Subcutaneous abdominal adipose tissue (tissue), 5 donors: ENCODE data around the gene OOSP4A.

Experiments used
- H3K27ac ChIP-seq: one replicate; pipeline ENCODE4 v1.7.0; 2013; ENCODE audit warnings: low read depth, mild to moderate bottlenecking, inconsistent platforms, low read length, moderate library complexity
- H3K27me3 ChIP-seq, 5 donors: one replicate each; pipeline ENCODE4 v1.7.0; 2013; ENCODE audit warnings: low read length in 5 of 5, inconsistent platforms in 1 of 5; ENCODE audit not compliant: control insufficient read depth in 5 of 5, insufficient read depth in 4 of 5
- H3K36me3 ChIP-seq, 5 donors: one replicate each; pipeline ENCODE4 v1.7.0; 2013; ENCODE audit warnings: low read length in 5 of 5; ENCODE audit not compliant: control insufficient read depth in 5 of 5, insufficient read depth in 5 of 5
- H3K4me1 ChIP-seq, 5 donors: one replicate each; pipeline ENCODE4 v1.7.0; 2013; ENCODE audit warnings: low read length in 5 of 5, mild to moderate bottlenecking in 3 of 5, moderate library complexity in 1 of 5; ENCODE audit not compliant: control insufficient read depth in 5 of 5, insufficient read depth in 5 of 5
- H3K4me3 ChIP-seq, 5 donors: one replicate each; pipeline ENCODE4 v1.7.0; 2013; ENCODE audit warnings: low read length in 5 of 5, low read depth in 1 of 5
- H3K9ac ChIP-seq, 5 donors: one replicate each; pipeline ENCODE4 v1.7.0; 2013; ENCODE audit warnings: low read length in 5 of 5, mild to moderate bottlenecking in 4 of 5, moderate library complexity in 3 of 5
- H3K9me3 ChIP-seq, 5 donors: one replicate each; pipeline ENCODE4 v1.7.0; 2013; ENCODE audit warnings: low read length in 5 of 5; ENCODE audit not compliant: control insufficient read depth in 5 of 5
- donor health status: healthy.
- donor health status: healthy.
- donor health status: healthy.
- donor health status: healthy.
- donor health status: healthy.

Gene OOSP4A

GRCh38 chr11:59963733-59964132, at the start of gene OOSP4A:
TSS of gene OOSP4A (plus strand) at chr11:59964033. CDS start at chr11:59964033, 0 bp downstream.
- no peaks in the 10 kb centered on the region for H3K27me3 ChIP-seq
- H3K36me3 ChIP-seq: no peaks in the 10 kb centered on the region
- H3K9ac ChIP-seq: no peak within 1 kb of the TSS
- no peak within 1 kb of the TSS for H3K4me3 ChIP-seq
- H3K27ac ChIP-seq: no peak within 1 kb of the TSS
- H3K9me3 ChIP-seq: no peaks in the 10 kb centered on the region
- H3K4me1 ChIP-seq: no peaks in the 10 kb centered on the region

GRCh38 chr11:59918480-59918879, 45.4 kb upstream of the OOSP4A start:
- Histone ChIP-seq H3K27me3 (no peaks in the 10 kb centered on the region), H3K9ac (no peak overlapping the region), H3K4me1 (no peaks in the 10 kb centered on the region), H3K4me3 (no peak overlapping the region), H3K36me3 (no peaks in the 10 kb centered on the region), H3K27ac (no peak overlapping the region), H3K9me3 (peaks cover 7 to 29% (median 24%) of the 10 kb centered on the region in 5 donors)

DNA sequence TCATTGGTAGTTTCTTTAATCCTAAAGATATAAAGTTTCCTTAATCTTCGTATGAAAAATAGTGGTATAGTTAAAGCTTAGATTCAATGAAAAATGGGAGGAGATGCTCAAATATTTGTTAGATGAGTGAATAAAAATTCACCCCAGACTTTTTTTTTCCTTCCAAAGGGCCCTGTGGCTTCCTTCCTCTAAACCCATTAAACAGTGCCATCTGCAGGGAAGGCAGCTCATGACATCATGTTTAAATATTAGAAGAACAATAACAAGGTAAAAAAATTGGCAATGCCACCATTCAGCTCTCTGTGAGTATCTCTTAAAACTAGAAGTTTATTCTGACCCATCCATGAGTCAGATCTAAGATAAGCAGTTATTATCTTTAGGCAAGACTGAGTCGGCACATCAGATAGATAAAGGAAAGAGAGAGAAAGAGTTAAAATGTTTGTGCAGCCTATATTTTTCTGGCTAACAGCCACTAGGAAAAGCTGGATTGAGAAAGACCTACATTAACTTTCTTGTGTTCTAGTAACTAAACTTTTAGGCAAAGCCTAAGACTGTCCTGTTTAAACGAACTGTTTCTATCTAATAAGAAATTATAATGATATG, 44.7 kb upstream of the OOSP4A start:
- Histone ChIP-seq H3K4me3 (no peak overlapping the region), H3K9ac (no peak overlapping the region), H3K27ac (no peak overlapping the region), H3K4me1 (no peaks in the 10 kb centered on the region), H3K9me3 (peaks cover 7 to 35% (median 30%) of the 10 kb centered on the region in 5 donors), H3K27me3 (no peaks in the 10 kb centered on the region), H3K36me3 (no peaks in the 10 kb centered on the region)

DNA sequence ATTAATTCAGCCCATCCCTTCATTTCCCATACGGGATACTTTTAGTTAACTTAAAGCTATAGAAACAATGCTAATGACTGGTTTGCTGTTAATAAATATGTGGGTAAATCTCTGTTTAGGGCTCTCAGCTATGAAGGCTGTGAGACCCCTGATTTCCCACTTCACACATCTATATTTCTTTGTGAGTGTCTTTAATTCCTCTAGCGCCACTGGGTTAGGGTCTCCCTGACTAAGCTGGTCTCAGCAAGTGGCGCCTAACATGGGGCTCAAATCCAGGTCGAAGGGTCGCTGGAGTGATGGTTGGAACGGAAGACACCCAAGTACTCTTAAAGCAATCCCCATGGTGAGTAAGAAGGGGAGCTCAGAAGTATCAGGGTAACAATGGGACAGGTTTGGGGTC, 40.0 kb upstream of the OOSP4A start:
- Histone ChIP-seq H3K27ac (no peak overlapping the region), H3K36me3 (no peaks in the 10 kb centered on the region), H3K4me3 (peak overlapping the region in 2 of 5 donors; percentile 29 to 32), H3K9me3 (peaks cover 7 to 41% (median 40%) of the 10 kb centered on the region in 5 donors), H3K27me3 (no peaks in the 10 kb centered on the region), H3K9ac (no peak overlapping the region), H3K4me1 (no peaks in the 10 kb centered on the region)

DNA sequence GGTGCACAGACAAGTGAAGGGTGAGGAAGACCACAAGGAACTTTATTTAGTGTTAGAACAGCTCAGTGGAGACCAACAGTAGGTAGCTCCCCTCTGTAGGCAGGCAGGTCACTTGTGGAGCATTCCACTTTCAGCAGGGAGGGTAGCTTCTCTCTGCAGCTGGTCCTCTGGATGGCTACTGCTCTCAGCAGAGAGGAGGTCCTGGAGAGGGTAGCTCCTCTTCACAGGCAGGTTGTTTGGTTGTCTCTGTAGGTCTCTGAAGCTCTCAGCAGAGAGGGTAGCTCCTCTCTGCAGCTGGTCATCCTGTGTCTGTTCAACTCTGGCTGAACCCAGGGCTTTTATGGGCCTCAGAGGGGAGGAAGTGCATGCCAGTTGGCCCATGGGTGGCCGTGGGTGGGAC, 32.1 kb upstream of the OOSP4A start:
- Histone ChIP-seq H3K9me3 (peaks cover 0 to 15% (median 0%) of the 10 kb centered on the region in 5 donors), H3K4me3 (no peak overlapping the region), H3K27me3 (no peaks in the 10 kb centered on the region), H3K27ac (no peak overlapping the region), H3K9ac (no peak overlapping the region), H3K36me3 (no peaks in the 10 kb centered on the region), H3K4me1 (no peaks in the 10 kb centered on the region)

DNA sequence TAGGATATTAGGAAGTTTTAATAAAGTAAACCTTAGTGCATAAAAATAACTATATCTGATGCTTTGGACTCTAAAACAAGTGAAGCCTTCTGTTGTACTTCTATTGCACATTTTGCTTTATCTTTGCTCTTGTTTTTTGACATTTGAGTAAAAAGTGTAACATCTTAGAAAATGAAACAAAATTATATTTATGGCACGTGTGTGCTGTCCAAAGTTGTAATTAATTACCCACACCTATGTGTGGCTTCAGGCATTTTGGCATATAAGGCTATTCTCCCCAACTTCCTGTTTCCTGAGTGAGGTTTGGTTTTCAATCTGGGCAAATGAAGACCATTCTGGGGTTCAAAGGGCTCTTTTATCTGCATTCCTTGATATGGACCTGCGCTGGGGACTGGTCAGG, 25.7 kb upstream of the OOSP4A start, which contains the start of gene OOSP1:
OOSP1 (plus strand) TSS at position 301 of the 400 bp plus-strand sequence; CDS start at position 324, 23 bp downstream.
- H3K36me3 ChIP-seq: no peaks in the 10 kb centered on the region
- H3K27me3 ChIP-seq: no peaks in the 10 kb centered on the region
- no peaks in the 10 kb centered on the region for H3K9me3 ChIP-seq
- no peaks in the 10 kb centered on the region for H3K4me1 ChIP-seq
- no peak within 1 kb of the TSS for H3K4me3 ChIP-seq
- no peak within 1 kb of the TSS for H3K27ac ChIP-seq
- no peak within 1 kb of the TSS for H3K9ac ChIP-seq

- H3K9me3 ChIP-seq: no peaks in the 10 kb centered on the region
- H3K4me3 ChIP-seq: no peak overlapping the region
- no peaks in the 10 kb centered on the region for H3K4me1 ChIP-seq
- H3K36me3 ChIP-seq: no peaks in the 10 kb centered on the region
- no peaks in the 10 kb centered on the region for H3K27me3 ChIP-seq
- no peak overlapping the region for H3K27ac ChIP-seq
- H3K9ac ChIP-seq: no peak overlapping the region
Observed at GRCh38 chr11:59938718-59939117, 25.1 kb upstream of the OOSP4A start.

DNA sequence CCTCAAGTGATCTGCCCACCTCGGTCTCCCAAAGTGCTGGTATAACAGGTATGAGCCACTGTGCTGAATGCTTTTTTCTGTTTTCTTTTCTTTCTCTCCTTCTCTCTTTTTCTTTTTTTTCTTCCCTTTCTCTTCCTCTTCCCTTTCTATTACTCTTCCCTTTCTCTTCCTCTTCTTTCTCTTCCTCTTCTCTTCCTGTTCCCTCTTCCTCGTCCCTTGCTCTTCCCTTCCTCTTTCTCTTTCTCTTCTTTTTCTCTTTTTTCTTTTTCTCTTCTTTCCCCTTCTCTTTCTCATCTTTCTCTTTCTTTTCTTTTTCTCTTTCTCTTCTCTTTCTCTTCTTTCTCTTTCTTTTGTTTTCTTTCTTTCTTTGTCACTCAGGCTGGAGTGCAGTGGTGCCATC, 24.4 kb upstream of the OOSP4A start:
- Histone ChIP-seq H3K4me1 (no peaks in the 10 kb centered on the region), H3K4me3 (no peak overlapping the region), H3K27me3 (no peaks in the 10 kb centered on the region), H3K27ac (no peak overlapping the region), H3K9me3 (no peaks in the 10 kb centered on the region), H3K9ac (no peak overlapping the region), H3K36me3 (no peaks in the 10 kb centered on the region)

DNA sequence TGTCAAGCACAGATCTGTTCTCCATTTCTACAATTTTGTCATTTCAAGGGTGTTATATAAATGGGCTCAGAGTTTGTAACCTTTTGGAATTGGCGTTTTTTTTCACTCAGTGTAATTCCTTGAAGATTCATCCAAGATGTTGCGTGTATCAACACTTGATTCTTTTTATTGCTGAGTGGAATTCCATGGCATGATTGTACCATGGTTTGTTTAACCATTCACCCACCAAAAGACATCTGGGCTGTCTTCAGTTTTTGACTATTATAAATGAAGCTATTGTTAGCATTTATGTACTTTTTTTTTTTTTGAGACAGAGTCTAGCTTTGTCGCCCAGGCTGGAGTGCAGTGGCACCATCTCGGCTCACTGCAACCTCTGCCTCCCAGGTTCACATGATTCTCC, 22.7 kb upstream of the OOSP4A start:
- no peak overlapping the region for H3K27ac ChIP-seq
- no peaks in the 10 kb centered on the region for H3K36me3 ChIP-seq
- H3K4me1 ChIP-seq: no peaks in the 10 kb centered on the region
- no peak overlapping the region for H3K9ac ChIP-seq
- no peak overlapping the region for H3K4me3 ChIP-seq
- peaks cover 0 to 3% (median 0%) of the 10 kb centered on the region in 5 donors for H3K9me3 ChIP-seq
- H3K27me3 ChIP-seq: no peaks in the 10 kb centered on the region

DNA sequence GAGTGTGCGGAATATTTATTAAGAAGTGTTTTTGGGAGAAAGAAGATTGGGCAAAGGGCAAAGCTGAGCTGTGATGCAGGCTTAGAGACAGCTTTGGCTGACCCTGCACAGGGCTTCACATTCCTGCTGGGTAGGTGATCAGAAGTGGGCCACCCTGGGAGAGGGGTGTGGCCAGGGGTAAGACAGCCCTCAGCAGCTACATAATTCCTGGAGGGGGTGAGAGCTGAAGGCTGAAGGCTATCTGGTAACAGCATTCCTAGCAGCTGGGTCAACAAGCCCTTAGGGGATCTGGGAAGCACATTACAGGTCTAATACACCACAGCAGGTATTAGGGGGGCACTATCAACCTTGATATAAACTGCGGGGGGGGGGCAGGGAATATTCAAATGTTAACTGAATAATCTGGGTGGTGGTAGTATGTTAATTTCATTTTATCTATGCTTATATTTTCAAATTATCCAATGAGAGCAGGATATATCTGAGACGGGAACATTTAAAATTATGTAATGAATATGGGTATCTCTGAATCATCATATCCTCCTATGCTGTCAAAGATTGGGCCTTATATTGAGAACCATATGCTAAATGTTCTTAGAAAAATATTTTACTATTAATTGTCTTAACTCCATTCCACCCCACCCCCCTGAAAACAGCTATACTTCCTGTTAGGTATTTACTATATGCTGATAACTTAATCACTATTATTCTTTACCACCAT, 19.7 kb upstream of the OOSP4A start:
- H3K9me3 ChIP-seq: peaks cover 0 to 3% (median 0%) of the 10 kb centered on the region in 5 donors
- H3K27ac ChIP-seq: no peak overlapping the region
- H3K4me1 ChIP-seq: no peaks in the 10 kb centered on the region
- no peak overlapping the region for H3K4me3 ChIP-seq
- H3K36me3 ChIP-seq: no peaks in the 10 kb centered on the region
- H3K27me3 ChIP-seq: no peaks in the 10 kb centered on the region
- no peak overlapping the region for H3K9ac ChIP-seq
